NCI-H2196 (cell line): ENCODE measurements around the gene CANT1.
"Not testable (repeated sequence)": the region's sequence is repeated elsewhere in the genome, so short reads cannot be mapped to it uniquely, and the experiment has no call there.

ENCODE experiments used
- DNase-seq: peaks from one replicate; lab custom pipeline; 2025; ENCODE audit not compliant: unreplicated experiment; lab: John Stamatoyannopoulos, UW

Gene CANT1

DNA sequence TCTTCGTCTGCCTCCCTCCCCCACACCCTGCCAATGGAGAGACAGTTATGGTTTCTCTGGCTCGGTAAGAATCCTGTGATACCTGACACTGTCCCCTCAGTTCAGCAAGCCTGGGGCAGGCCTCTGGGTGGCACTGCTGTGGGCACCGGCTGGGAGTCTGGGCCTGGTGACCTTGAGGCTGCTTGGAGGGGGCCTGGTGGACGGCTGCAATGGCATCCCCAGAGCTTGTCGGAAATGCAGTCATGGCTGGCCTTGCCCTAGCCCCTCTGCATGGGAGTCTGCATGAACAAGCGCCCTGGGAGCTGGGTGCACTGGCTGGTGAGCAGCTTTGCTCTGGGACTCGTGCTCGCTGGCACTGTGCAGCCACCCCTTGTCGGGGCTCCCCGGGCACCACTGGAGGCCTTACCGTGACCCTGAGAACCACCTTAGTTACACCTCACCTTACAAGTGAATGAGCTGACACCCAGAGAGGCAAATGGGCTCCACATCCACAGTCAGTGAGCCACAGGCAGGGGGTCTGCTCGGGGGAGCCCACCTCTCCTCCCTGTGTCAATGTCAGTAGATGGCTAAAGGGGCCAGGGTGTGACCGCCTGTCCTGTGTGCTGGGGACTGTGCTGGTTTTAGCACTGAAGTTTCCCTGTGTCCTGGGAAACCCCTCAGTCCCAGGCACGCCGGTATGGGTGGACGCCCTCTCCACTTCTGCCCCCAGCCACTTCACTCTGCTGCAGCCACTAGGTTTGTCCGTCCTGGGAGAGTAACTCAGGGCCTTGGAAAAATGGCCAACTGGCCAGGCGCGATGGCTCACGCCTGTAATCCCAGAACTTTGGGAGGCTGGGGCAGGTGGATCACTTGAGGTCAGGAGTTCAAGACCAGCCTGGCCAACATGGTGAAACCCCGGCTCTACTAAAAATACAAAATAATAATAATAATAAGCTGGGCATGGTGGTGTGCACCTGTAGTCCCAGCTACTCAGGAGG, 31.3 kb downstream of the CANT1 start:
- DNase-seq: peak; percentile 28

DNA sequence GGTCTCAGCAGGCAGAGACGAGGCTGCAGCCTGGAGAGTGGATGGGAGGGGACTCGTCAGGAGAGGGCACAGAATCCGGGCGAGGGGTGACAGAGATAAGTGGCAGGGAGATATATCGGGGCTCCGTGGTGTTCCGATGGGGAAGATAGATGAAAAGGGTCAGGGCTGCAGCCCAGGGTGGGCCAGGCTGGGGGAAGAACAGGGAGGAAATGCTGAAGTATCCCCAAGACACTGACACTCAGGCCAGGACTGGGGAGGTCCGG, 32.0 kb downstream of the CANT1 start:
- DNase-seq: no peak

DNA sequence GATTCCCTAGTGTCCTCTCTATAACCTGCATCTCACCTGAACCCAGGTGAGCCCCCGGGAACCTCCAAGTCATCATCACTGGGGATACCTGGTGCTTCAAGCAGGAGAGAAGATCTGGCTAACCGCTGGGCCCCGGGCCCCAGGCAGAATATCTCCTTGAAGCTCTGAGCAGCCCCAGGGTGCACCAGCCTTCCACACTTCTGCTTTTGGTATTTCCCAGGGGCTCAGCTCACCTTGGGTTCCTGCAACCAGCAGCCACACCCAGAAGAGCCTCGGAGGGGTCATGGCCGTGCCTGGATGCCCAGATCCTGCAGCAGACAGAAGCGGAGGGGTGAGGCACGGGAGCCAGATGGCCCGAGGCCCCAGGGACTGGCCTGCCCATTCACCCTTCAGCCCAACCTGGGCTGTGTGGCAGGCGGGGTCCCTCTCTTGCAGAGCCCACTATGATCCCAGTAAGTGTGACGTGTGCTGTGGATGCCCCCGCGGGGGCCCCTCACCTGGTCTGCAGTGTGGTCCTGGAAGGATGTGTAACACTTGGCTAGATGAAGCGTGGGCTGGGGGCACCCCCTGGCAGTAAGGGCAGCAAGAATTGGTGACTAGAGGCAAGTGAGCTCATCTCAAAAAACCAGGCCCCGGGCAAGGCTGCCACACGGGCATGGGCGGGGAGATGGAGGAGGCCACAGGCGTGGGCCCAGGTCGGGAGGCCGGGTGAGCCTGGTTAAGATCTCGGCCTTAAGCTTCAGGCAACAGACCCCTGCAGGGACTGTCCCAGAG, 32.5 kb downstream of the CANT1 start:
- no peak for DNase-seq

DNA sequence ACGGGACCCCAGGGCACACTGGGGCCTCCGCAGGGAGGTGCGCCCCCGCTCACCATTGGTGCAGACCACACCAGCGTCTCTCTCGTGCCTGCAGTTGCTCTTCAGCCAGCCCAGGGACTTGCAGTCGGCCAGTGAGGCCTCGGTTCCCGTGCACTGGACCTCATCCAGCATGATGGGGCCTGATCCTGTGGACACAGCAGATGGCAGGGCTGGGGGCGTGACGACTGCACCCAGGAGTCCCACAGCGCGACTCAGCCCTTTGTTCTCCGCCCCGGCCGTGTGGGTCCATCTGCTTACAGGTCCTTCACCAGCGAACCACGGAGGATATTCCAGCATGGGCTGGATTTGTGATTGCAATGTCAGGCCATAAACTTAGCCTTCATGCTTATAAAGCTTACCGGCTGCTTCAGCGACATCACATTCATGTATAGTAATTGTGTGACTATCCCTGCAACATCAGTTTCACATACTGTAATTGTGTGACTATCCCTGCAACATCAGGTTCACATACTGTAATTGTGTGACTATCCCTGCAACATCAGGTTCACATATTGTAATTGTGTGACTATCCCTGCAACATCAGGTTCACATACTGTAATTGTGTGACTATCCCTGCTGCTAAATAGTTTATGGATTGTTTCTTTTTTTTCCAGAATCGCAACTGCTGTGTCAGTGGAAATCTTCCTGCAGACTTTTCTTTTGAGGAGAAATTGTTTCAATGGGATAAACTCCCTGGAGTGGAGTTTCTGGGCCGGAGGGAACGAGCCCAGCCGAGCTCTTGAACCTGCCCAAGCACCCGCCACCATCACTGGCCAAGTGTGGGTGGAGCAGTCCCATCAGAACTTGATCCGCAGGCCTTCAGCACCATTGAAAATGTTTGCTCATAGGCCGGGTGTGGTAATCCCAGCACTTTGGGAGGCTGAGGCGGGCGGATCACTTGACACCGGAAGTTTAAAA, 34.7 kb downstream of the CANT1 start:
- DNase-seq: peak; percentile 84

DNA sequence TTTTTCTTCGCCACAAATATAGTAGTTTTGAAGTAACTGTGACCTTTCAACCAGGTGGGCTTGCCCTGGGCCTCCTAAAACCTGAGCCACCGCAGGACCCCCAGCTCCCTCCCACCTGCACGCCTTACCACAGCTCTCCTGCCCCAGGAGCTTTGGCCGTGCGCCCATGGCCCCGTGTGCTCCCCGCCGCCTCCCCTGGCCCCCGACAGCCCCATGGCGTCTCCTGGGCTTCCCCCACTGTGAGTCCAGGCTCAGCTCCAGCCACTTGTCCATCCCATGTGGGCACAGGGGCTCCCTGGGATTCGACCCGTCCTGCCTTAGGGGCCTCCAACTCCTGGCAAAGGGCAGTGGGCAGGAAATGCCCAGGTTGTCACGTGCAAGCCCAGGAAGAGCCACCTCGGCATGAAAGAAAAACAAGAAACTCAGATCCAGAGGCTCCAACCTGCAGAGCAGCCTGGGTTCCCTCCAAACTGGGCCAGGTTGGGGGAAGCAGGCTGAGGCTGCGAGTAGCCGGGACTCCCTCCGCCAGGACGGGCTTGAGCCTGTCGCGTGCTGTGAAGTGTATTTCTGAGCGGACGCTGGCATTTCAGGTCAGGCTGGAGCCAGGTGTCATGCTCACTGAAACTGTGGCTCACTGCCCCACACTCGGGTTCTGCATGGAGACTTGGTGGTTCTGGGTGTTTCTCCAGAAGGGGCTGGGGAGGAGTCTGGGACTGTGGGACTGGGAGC, 35.6 kb downstream of the CANT1 start:
- no peak for DNase-seq

DNA sequence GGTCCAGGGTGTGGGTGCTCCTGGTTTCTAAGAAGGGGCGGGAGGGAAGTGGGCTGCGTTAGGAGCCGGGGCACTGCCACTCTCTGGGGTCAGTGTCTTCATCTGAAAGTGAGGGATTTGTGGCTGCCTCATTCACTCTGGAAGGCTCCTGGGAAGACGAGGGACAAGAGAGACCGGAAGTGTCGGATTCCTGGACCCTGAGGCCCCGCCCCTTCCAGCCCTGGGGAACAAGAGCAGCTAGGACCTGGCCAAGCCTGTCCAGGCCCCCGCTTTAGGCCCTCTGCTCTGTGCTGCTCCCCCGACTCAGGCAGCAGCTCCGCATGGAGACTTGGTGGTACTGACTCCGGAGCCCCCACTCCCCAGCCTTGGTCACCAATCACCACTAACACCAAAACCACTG, 36.4 kb downstream of the CANT1 start:
- DNase-seq: no peak

DNA sequence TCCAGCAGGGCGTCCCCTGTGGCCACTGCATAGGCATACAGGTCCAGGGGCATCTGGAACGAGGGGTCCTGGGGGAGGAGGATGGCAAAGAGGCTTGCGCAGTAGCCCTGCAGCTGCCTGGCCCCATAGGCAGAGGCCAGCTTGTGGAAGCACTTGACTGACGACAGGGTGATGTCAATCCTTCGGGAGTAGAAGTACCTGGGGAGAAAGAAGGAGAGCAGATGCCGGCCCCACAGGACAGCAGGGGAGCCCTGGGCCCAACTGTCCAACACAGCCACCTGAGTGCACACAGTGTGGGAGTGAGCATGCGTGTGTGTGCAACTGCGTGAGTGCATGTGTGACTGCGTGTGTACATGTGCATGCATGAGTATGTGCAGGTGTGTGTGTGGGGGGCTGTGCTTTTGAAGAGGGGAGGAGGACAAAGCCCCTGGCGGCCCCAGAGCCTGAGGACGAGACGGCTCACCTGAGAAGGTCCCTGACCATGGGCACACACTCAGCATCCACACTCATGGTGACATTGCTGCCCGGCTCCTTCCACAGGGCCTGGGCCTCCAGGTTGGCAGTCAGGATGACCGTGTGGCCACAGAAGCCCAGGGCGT, 37.0 kb downstream of the CANT1 start:
- no peak for DNase-seq

DNA sequence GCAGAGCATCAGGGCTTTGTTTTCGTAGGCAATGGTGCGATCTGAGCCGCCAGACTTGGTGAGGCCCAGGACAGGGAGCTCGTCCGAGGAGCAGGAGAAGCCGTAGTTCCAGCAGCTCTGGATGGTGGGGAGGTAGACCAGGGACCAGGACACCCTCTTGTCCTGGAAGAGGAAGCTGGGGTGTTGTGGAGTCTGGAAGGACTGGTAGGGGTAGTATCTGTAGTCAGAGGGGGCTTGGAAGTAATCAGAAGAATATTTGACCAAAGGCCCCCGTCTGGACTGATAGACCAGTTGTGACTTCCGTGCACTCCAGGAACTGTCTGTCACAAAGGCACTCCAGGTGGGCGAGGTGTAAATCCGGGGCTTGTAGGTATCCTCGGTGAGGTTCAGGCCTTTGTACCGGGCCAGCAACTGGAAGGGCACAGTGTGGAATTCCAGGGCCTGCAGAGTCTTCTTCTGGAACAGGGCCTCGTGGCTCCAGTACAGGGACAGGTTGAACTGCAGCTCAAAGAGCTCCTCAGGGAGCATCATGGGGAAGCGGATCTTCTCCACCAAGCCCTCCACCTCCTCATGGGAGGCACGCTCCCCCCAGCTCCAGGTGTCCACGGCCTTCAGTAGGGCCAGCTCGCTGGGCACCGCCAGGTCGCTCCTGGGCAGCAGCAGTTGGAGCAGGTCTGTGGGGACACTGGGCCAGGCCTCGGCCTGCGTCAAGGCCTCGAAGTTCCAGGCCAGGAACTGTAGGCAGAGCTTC, 37.6 kb downstream of the CANT1 start:
- no peak for DNase-seq

DNA sequence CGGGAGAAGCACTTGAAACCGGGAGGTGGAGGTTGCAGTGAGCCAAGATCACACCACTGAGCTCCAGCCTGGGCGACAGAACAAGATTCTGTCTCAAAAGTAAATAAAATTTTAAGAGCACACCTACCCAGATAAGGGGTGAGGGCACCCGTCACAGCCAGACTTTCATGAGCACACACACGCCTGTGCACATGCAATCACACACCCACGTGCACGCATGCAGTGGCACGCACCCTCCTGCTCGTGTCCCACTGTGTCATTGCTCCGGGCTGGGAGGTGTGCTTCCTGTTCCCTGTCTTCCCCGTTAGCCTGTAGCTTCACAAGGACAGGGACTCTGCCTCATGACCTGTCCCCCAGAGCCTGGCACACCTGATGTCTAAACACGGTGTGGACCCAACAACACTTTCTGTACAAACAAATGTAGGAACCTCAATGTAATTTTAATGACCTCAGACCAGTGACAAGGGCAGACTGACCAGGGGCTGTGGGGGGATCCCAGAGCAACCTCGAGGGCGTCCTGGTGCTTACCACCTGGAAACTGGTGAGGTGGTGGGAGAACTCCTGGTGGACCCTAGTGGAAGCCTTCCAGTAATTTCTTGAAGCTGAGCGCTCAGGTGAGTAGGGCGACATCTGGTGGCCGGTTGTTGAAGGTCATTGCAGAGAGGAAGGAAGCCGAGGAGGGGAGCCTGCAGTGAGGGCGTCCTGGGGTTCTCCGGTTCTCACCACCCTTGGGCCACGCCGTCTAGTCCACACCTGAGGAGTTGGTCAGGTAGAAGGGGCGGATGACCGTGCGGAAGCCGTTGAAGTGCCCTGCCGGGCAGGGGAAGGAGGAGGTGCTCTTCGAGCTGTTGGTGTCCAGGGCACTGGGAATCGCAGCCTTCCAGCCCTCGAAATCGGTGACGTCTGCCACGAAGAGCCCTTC, 38.5 kb downstream of the CANT1 start:
- DNase-seq: peak; percentile 89

DNA sequence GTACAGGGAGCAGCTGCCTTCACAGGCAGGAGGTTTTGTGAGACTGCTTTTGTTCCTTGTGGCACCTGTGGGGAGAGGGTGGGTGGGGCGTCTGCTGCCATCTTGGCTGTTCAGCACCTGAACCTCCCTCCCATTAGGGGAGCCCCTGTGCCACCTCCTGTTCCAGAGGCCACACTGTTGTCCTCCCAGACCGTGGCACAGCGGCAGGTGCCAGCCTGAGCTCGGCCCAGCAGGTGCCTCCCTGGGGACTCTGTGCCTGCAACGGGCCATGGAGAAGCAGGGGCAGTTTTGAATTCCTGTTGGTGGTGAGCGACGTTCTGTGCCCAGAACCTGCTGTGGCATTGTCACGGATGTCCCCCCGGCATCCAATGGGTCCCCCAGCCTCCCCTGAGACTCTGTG, 39.7 kb downstream of the CANT1 start:
- DNase-seq: no peak

DNA sequence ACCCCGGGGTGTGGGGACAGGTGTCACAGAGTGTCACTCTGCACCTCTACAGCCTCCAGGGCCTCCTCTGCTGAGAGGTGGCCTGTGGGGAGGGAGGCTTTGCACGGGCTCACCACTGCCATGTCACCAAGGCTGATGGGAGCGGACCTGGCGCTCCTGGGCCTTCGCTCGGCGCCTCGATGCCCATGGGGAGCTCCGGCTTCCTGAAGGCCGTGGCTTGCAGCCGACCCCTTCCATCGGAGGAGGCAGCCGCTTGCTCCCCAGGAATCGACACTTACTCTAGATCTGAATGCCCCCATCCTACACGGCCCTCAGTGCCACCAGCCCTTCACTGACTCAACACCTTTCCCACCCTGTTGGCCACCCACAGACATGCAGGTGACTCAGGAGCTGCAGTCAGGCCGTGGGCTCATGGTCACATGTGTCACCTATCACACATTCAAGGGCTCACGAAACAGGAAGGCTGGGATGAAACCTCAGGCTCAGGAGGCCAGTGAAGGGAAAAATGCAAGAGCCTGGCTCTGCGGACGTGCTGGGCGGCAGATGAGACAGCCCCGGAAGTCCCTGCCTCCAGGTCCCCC, 41.7 kb downstream of the CANT1 start:
- no peak for DNase-seq

DNA sequence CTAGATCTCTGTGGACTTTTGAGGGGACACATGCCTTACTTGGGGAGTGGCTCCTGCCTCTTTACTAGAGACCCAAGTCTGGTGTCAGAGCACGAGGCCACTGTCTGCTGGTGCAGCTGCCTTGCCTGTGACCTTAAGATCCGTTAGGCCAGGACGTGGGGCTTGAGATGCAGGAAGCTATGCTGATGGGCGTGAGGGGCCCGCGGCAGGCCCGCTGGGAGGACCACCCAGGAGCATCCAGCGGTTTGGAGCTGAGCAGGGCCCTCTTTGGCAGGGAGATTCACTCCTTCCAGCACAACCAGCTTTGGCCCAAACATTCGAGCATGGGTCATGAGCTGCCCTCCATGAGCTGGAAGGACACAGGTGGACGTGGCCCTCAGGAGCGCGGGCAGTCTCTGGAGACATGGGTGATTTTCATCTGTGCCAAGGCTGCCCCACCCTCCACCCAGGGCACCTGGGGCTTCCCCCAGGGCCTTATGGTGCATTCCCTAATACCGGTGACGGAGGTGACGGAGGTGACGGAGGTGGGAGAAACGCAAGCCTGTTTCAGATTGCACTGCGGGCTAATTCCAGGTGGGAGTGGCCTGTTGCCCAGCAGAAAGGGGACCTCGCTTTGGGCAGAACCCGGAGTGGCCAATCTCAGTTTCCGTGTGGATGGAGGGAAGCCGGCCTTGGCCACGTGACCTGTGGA, 42.5 kb downstream of the CANT1 start:
- no peak for DNase-seq

DNA sequence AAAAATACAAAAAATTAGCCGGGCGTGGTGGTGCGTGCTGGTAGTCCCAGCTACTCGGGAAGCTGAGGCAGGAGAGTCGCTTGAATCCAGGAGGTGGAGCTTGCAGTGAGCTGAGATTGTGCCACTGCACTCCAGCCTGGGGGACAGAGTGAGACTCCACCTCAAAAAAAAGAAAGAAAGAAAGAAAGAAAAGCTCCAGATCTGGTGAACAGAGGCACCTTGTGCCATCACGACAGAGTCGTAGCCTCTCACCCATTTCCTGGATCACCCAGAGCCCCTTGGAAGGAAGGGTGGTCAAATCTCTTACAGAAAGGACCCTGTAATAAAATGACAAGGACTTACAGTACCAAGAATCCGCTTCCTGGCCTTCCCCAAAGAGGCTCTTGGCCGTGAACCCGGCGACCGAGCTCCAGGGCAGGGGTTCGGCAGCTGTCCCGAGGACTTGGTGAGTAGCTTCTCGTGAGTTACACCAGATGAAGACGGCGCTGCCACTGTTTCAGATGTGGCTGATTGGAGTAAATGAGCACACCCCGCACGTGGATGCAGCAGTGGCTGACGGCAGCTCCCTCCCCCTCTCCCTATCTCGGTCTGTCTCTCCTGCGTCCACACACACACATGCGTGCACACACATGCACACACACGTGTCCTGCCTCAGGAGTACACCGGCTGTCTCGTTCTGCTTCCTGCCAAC, 43.3 kb downstream of the CANT1 start:
- DNase-seq: no peak

DNA sequence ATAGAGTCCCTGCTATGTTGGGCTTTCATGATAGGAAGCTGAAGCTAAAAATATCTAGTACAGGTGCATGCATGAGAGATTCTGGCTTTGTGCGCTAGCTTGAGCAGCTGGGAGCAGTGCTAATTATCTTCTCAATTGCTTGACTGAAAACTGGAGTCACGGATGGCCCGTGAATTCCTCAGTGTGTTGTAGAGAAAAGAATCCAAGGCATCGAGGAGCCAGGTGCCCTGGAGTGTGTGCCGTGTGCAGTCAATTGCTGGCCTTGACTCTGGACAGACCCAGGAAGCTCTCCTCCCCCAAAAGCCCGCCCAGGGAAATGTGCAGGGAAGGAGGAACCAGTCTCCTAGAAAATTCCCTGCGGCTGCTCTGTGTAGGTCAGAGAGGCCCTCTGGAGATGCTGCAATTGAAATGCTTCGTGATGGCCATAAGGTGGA, 44.1 kb downstream of the CANT1 start:
- no peak for DNase-seq

DNA sequence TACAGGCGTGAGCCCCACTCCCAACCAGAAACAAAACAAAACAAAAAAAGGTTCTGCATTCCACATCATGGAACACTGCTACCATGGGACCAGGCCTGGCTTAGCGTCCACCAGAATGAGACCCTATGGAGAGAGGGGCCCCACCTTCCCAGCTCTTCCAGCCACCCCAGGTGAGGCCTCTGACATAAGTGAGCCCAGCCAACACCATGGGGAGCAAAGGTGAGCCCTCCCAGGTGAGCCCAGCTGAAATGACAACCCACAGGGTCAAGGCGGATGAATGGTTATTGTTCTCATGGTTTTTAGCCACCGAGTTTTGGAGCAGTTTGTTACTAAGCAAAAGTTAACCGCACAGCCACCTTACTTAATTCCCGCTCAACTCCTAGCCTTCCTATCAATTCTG, 46.2 kb downstream of the CANT1 start:
- DNase-seq: no peak

DNA sequence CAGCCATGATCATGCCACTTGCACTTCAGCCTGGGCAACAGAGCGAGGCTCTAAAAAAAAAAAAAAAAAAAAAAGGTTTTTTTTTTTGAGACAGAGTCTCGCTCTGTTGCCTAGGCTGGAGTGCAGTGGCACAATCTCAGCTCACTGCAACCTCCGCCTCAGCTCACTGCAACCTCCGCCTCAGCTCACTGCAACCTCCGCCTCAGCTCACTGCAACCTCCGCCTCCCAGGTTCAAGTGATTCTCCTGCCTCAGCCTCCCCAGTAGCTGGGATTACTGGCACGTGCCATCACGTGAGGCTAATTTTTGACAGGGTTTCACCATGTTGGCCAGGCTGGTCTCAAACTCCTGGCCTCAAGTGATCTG, 46.6 kb downstream of the CANT1 start:
- not testable (repeated sequence) for DNase-seq
